HS-27A (cell line): Measurements from ENCODE around the gene ST3GAL2.
A peak's percentile ranks its signal among the peaks of the same experiment; 100 is the strongest.
"Not testable (repeated sequence)": the region's sequence is repeated elsewhere in the genome, so short reads cannot be mapped to it uniquely, and the experiment has no call there.

Experiments used
- DNase-seq: peaks from one replicate; pipeline ENCODE4 v3.0.0-alpha.2; 2012; ENCODE audit warnings: low read depth, missing footprints

Gene ST3GAL2

GRCh38 chr16:70467113-70467512, 28.2 kb upstream of the ST3GAL2 start:
- no peak for DNase-seq

GRCh38 chr16:70466805-70467076, 27.8 kb upstream of the ST3GAL2 start:
- no peak for DNase-seq

- DNase-seq: no peak
Observed at GRCh38 chr16:70465999-70466804, 27.3 kb upstream of the ST3GAL2 start.

- no peak for DNase-seq
Observed at GRCh38 chr16:70463235-70463634, 24.3 kb upstream of the ST3GAL2 start.

GRCh38 chr16:70460737-70461261, 21.9 kb upstream of the ST3GAL2 start:
- DNase-seq: no peak

GRCh38 chr16:70457446-70458166, 18.7 kb upstream of the ST3GAL2 start:
- no peak for DNase-seq

GRCh38 chr16:70455910-70456309, 17.0 kb upstream of the ST3GAL2 start:
- DNase-seq: no peak

GRCh38 chr16:70454222-70455034, 15.5 kb upstream of the ST3GAL2 start, which contains the start of gene FCSK:
TSS of gene FCSK (plus strand) at chr16:70454595. CDS start at chr16:70463191, 8,596 bp downstream.
- peak; percentile 30 for DNase-seq

- DNase-seq: peak; percentile 33
Observed at GRCh38 chr16:70453892-70454221, 15.0 kb upstream of the ST3GAL2 start.

GRCh38 chr16:70453117-70453891, 14.4 kb upstream of the ST3GAL2 start:
- no peak for DNase-seq

GRCh38 chr16:70451004-70451340, 12.1 kb upstream of the ST3GAL2 start:
- DNase-seq: not testable (repeated sequence)

GRCh38 chr16:70450142-70451003, 11.5 kb upstream of the ST3GAL2 start:
- DNase-seq: not testable (repeated sequence)

GRCh38 chr16:70448075-70448474, 9.2 kb upstream of the ST3GAL2 start:
- DNase-seq: no peak

- no peak for DNase-seq
Observed at GRCh38 chr16:70444249-70445063, 5.6 kb upstream of the ST3GAL2 start.

- DNase-seq: no peak
Observed at GRCh38 chr16:70442344-70442743, 3.4 kb upstream of the ST3GAL2 start.

- no peak for DNase-seq
Observed at GRCh38 chr16:70441406-70441990, 2.6 kb upstream of the ST3GAL2 start.

- no peak for DNase-seq
Observed at GRCh38 chr16:70440009-70440692, 1.3 kb upstream of the ST3GAL2 start.

GRCh38 chr16:70438585-70438968, 323 bp downstream of the ST3GAL2 start:
- DNase-seq: no peak
